Measurements from ENCODE around the gene CTDSP1. TPM values are rescaled to one million over a fixed set of nuclear protein-coding genes. Genes with fewer than 3 reads are reported as not detected.
A peak's percentile ranks its signal among the peaks of the same experiment; 100 is the strongest.

The CTDSP1 gene
- total and polyA plus RNA-seq, 10 donors: 65.6 to 184 (median 135) TPM

- H3K4me3 ChIP-seq: no peak overlapping the region
- TF ChIP-seq POLR2AphosphoS5 (IDR thresholded peaks at IDR 0.05) (no peak), POLR2A (IDR thresholded peaks at IDR 0.05) (no peak)
- TF ChIP-seq, protein P1, sequence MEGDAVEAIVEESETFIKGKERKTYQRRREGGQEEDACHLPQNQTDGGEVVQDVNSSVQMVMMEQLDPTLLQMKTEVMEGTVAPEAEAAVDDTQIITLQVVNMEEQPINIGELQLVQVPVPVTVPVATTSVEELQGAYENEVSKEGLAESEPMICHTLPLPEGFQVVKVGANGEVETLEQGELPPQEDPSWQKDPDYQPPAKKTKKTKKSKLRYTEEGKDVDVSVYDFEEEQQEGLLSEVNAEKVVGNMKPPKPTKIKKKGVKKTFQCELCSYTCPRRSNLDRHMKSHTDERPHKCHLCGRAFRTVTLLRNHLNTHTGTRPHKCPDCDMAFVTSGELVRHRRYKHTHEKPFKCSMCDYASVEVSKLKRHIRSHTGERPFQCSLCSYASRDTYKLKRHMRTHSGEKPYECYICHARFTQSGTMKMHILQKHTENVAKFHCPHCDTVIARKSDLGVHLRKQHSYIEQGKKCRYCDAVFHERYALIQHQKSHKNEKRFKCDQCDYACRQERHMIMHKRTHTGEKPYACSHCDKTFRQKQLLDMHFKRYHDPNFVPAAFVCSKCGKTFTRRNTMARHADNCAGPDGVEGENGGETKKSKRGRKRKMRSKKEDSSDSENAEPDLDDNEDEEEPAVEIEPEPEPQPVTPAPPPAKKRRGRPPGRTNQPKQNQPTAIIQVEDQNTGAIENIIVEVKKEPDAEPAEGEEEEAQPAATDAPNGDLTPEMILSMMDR (IDR thresholded peaks at IDR 0.05 in 8 of 11, conservative IDR thresholded peaks at IDR 0.05 in 3 of 11): no peak
- peaks cover 0 to 17% (median 11%) of the 10 kb centered on the region in 6 donors for H3K4me1 ChIP-seq
- intact Hi-C loops (cut with DNase I; ENCODE audit: low total_unique reads): no loop called here
- no peaks in the 10 kb centered on the region for H3K9me3 ChIP-seq
- WGBS, 5 donors: 89 to 100% (median 96%) methylated on average over 1 of the region's 1 CpG
- H3K36me3 ChIP-seq: no peaks in the 10 kb centered on the region
- no peak for DNase-seq
- no peak overlapping the region for H3K27ac ChIP-seq
- no peaks in the 10 kb centered on the region for H3K27me3 ChIP-seq (replicated peaks in 1 of 7)
These were observed 38.3 kb downstream of the CTDSP1 start for GRCh38 chr2:218437969-218438368.

GRCh38 chr2:218438596-218438995 is 38.9 kb downstream of the CTDSP1 start:
- WGBS, 5 donors: 77 to 82% (median 81%) methylated on average over 4 of the region's 4 CpGs
- H3K4me1 ChIP-seq: peaks cover 0 to 17% (median 11%) of the 10 kb centered on the region in 6 donors
- H3K36me3 ChIP-seq: no peaks in the 10 kb centered on the region
- H3K27ac ChIP-seq: no peak overlapping the region
- intact Hi-C loops (cut with DNase I; ENCODE audit: low total_unique reads): no loop called here
- no peaks in the 10 kb centered on the region for H3K27me3 ChIP-seq (replicated peaks in 1 of 7)
- DNase-seq: peak; percentile 64
- H3K9me3 ChIP-seq: no peaks in the 10 kb centered on the region
- H3K4me3 ChIP-seq: no peak overlapping the region
- TF ChIP-seq, protein P1 (IDR thresholded peaks at IDR 0.05 in 8 of 11, conservative IDR thresholded peaks at IDR 0.05 in 3 of 11): no peak
- TF ChIP-seq POLR2AphosphoS5 (IDR thresholded peaks at IDR 0.05) (no peak), POLR2A (IDR thresholded peaks at IDR 0.05) (no peak)

- Histone ChIP-seq H3K4me3 (no peak overlapping the region), H3K9me3 (no peaks in the 10 kb centered on the region), H3K27me3 (replicated peaks in 1 of 7) (no peaks in the 10 kb centered on the region), H3K27ac (no peak overlapping the region), H3K36me3 (peaks cover 0 to 58% (median 20%) of the 10 kb centered on the region in 6 donors), H3K4me1 (no peaks in the 10 kb centered on the region)
- intact Hi-C loops (cut with DNase I; ENCODE audit: low total_unique reads): no loop called here
- 94 to 99% (median 97%) methylated on average over 7 of the region's 7 CpGs for WGBS, 5 donors
- DNase-seq: no peak
- TF ChIP-seq POLR2A (IDR thresholded peaks at IDR 0.05) (no peak), POLR2AphosphoS5 (IDR thresholded peaks at IDR 0.05) (no peak)
- TF ChIP-seq, protein P1 (IDR thresholded peaks at IDR 0.05 in 8 of 11, conservative IDR thresholded peaks at IDR 0.05 in 3 of 11): no peak
These were observed 45.2 kb downstream of the CTDSP1 start for GRCh38 chr2:218444692-218445357.

GRCh38 chr2:218445602-218446001 is 45.9 kb downstream of the CTDSP1 start:
- Histone ChIP-seq H3K9me3 (no peaks in the 10 kb centered on the region), H3K27me3 (replicated peaks in 1 of 7) (no peaks in the 10 kb centered on the region), H3K4me1 (no peaks in the 10 kb centered on the region), H3K27ac (no peak overlapping the region), H3K4me3 (no peak overlapping the region), H3K36me3 (peaks cover 0 to 65% (median 21%) of the 10 kb centered on the region in 6 donors)
- intact Hi-C loops (cut with DNase I; ENCODE audit: low total_unique reads): no loop called here
- no peak for TF ChIP-seq POLR2A (IDR thresholded peaks at IDR 0.05)
- no peak for TF ChIP-seq POLR2AphosphoS5 (IDR thresholded peaks at IDR 0.05)
- TF ChIP-seq, protein P1 (IDR thresholded peaks at IDR 0.05 in 8 of 11, conservative IDR thresholded peaks at IDR 0.05 in 3 of 11): no peak
- DNase-seq: no peak

Measured in spleen (tissue), 11 donors.